ENCODE results near the gene CEL. TPM values are rescaled to one million over a fixed set of nuclear protein-coding genes. Genes with fewer than 3 reads are reported as not detected.

CEL gene
- total RNA-seq, 1 experiment from 2014 or later = 6.9 TPM

- no peak for TF ChIP-seq REST (IDR thresholded peaks at IDR 0.05; ENCODE audit: low read depth)
- TF ChIP-seq CTCF (IDR thresholded peaks at IDR 0.05 in 2 of 3, conservative IDR thresholded peaks at IDR 0.05 in 1 of 3; ENCODE audit: borderline replicate concordance in 1 of 3, insufficient read depth in 1 of 3, low read depth in 2 of 3, low read length in 2 of 3) = no peak
- no peak for TF ChIP-seq ZFX (IDR thresholded peaks at IDR 0.05)
- TF ChIP-seq SP1 (IDR thresholded peaks at IDR 0.05; ENCODE audit: low read depth) = no peak
- TF ChIP-seq ATF3 (IDR thresholded peaks at IDR 0.05) = no peak
- no peak for TF ChIP-seq RAD21 (IDR thresholded peaks at IDR 0.05; ENCODE audit: low read depth)
- no peak for TF ChIP-seq EZH2 (IDR thresholded peaks at IDR 0.05)
Observed at GRCh38 chr9:133103987-133104505, 42.3 kb downstream of the CEL start (continued).
